CD8-positive, alpha-beta memory T cell (primary cell): Measurements from ENCODE around the gene IL21. TPM values are rescaled to one million over a fixed set of nuclear protein-coding genes. Genes with fewer than 3 reads are reported as not detected.
"Not testable (repeated sequence)": the region's sequence is repeated elsewhere in the genome, so short reads cannot be mapped to it uniquely, and the experiment has no call there.

Source experiments
- CTCF ChIA-PET: fragments of 350-600 bp; sonication (Branson Sonifier 250); formaldehyde crosslinking; loops from one replicate; lab custom pipeline; 2021; ENCODE audit warnings: antibody characterized with exemption; lab: Charles Lee
- POLR2A ChIA-PET: fragments of 350-600 bp; sonication (Branson Sonifier 250); formaldehyde crosslinking; loops from one replicate; lab custom pipeline; 2021; ENCODE audit warnings: antibody characterized with exemption; lab: Charles Lee
- DNase-seq, 5 donors: peaks; one replicate each; pipeline versions ENCODE4 v3.0.0 to v3.0.0-alpha.2; 2020 to 2022; ENCODE audit warnings: mixed read lengths in 1 of 5
- H3K27ac ChIP-seq: one replicate; pipeline ENCODE4 v1.7.0; 2013; ENCODE audit warnings: low read depth, mild to moderate bottlenecking, low read length, moderate library complexity
- H3K27me3 ChIP-seq: 2 replicates; pipeline ENCODE4 v1.7.0; 2013; ENCODE audit warnings: low read length, mild to moderate bottlenecking; ENCODE audit not compliant: insufficient read depth, poor library complexity, severe bottlenecking
- H3K36me3 ChIP-seq: 2 replicates; pipeline ENCODE4 v1.7.0; 2013; ENCODE audit warnings: mild to moderate bottlenecking, low read length, moderate library complexity; ENCODE audit not compliant: insufficient read depth
- H3K4me1 ChIP-seq: 2 replicates; pipeline ENCODE4 v1.7.0; 2013; ENCODE audit warnings: mild to moderate bottlenecking, low read length, moderate library complexity; ENCODE audit not compliant: insufficient read depth
- H3K4me3 ChIP-seq: 2 replicates; pipeline ENCODE4 v1.7.0; 2013; ENCODE audit warnings: mild to moderate bottlenecking, low read length
- H3K9me3 ChIP-seq: 2 replicates; pipeline ENCODE4 v1.7.0; 2013; ENCODE audit warnings: mild to moderate bottlenecking, low read length
- H3K27ac Mint-ChIP-seq, 8 donors: one replicate each; pipeline ENCODE4 v1.8.0; 2020 to 2021; ENCODE audit warnings: mixed read lengths in 8 of 8, mild to moderate bottlenecking in 6 of 8, inconsistent platforms in 3 of 8, moderate library complexity in 3 of 8
- H3K27me3 Mint-ChIP-seq, 2 donors: one replicate each; pipeline ENCODE4 v1.8.0; 2020 to 2021; ENCODE audit warnings: mixed read lengths in 2 of 2, mild to moderate bottlenecking in 1 of 2, moderate library complexity in 1 of 2
- H3K36me3 Mint-ChIP-seq, 3 donors: one replicate each; pipeline ENCODE4 v1.8.0; 2020 to 2021; ENCODE audit warnings: mixed read lengths in 3 of 3, inconsistent platforms in 1 of 3, mild to moderate bottlenecking in 1 of 3
- H3K4me1 Mint-ChIP-seq, 3 donors: one replicate each; pipeline ENCODE4 v1.8.0; 2020 to 2021; ENCODE audit warnings: mixed read lengths in 3 of 3, inconsistent platforms in 1 of 3, mild to moderate bottlenecking in 1 of 3
- H3K4me3 Mint-ChIP-seq, 7 donors: one replicate each; pipeline ENCODE4 v1.8.0; 2020 to 2021; ENCODE audit warnings: mixed read lengths in 7 of 7, mild to moderate bottlenecking in 6 of 7, moderate library complexity in 4 of 7, inconsistent platforms in 2 of 7
- H3K9me3 Mint-ChIP-seq, 5 donors: one replicate each; pipeline ENCODE4 v1.8.0; 2020 to 2022; ENCODE audit warnings: mixed read lengths in 5 of 5, mild to moderate bottlenecking in 3 of 5, moderate library complexity in 2 of 5, inconsistent platforms in 1 of 5
- polyA plus RNA-seq: library from polyadenylated mRNA; unstranded; fragments of 300-500 nt; fragmentation: Illumina TruSeq; gene quantifications from one replicate; pipeline ENCODE4 v1.2.3, GENCODE V29; 2021
- total RNA-seq, 2 experiments: library from RNA; stranded (reverse); gene quantifications; one replicate each; pipeline ENCODE4 v1.2.3, GENCODE V29; 2021

The IL21 gene
- total and polyA plus RNA-seq, 3 experiments from 2014 or later = 3.1 to 3.5 TPM; not detected in 1

DNA sequence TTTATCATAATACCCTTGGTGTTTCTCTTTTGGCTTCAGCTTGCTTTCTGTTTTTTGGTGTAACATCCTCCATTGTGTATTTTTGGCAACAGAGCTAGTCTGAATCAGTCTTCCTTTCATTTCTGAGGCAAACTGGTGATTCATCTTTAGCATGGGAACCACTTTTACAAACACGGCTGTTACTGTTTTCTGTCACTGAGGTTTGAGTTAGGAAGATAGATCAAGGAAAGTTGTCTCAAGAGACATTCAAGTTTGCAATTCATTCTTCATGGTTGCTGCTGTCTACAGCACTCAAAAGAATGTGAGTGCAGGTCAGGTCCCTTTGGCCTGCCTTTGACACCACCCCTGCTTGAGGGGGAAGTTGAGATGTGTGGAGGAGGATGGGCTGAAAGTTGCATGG lies 36.3 kb downstream of the IL21 start:
- no peak for DNase-seq
- CTCF ChIA-PET = interaction anchor here (0.9 kb wide), 1 partner anchor 133 kb away, joined by 3 read pairs; no protein-coding TSS in a partner anchor
- POLR2A ChIA-PET = no interaction called here

GRCh38 chr4:122583906-122584305 lies 37.0 kb downstream of the IL21 start:
- CTCF ChIA-PET = no interaction called here
- Histone ChIP-seq H3K36me3 (no peaks in the 10 kb centered on the region), H3K27ac (no peak overlapping the region), H3K4me3 (no peak overlapping the region), H3K9me3 (no peaks in the 10 kb centered on the region), H3K27me3 (no peaks in the 10 kb centered on the region), H3K4me1 (peaks cover 19% of the 10 kb centered on the region)
- no peaks in the 10 kb centered on the region for H3K36me3 Mint-ChIP-seq
- H3K4me1 Mint-ChIP-seq = peaks cover 5 to 19% (median 18%) of the 10 kb centered on the region in 3 donors
- no peak for DNase-seq
- POLR2A ChIA-PET = no interaction called here
- H3K27me3 Mint-ChIP-seq = peaks cover 0 to 1% of the 10 kb centered on the region in 2 donors
- no peak overlapping the region for H3K27ac Mint-ChIP-seq
- no peak overlapping the region for H3K4me3 Mint-ChIP-seq
- no peaks in the 10 kb centered on the region for H3K9me3 Mint-ChIP-seq

More for the DNA sequence above, 36.3 kb downstream of the IL21 start:
- H3K36me3 Mint-ChIP-seq = no peaks in the 10 kb centered on the region
- Histone ChIP-seq H3K36me3 (no peaks in the 10 kb centered on the region), H3K9me3 (no peaks in the 10 kb centered on the region), H3K4me1 (peaks cover 13% of the 10 kb centered on the region), H3K4me3 (no peak overlapping the region), H3K27me3 (no peaks in the 10 kb centered on the region), H3K27ac (no peak overlapping the region)
- H3K4me3 Mint-ChIP-seq = no peak overlapping the region
- peak overlapping the region in 1 of 8 donors; percentile 63 for H3K27ac Mint-ChIP-seq
- peaks cover 0 to 1% of the 10 kb centered on the region in 2 donors for H3K27me3 Mint-ChIP-seq
- no peaks in the 10 kb centered on the region for H3K9me3 Mint-ChIP-seq
- peaks cover 3 to 13% (median 12%) of the 10 kb centered on the region in 3 donors for H3K4me1 Mint-ChIP-seq

DNA sequence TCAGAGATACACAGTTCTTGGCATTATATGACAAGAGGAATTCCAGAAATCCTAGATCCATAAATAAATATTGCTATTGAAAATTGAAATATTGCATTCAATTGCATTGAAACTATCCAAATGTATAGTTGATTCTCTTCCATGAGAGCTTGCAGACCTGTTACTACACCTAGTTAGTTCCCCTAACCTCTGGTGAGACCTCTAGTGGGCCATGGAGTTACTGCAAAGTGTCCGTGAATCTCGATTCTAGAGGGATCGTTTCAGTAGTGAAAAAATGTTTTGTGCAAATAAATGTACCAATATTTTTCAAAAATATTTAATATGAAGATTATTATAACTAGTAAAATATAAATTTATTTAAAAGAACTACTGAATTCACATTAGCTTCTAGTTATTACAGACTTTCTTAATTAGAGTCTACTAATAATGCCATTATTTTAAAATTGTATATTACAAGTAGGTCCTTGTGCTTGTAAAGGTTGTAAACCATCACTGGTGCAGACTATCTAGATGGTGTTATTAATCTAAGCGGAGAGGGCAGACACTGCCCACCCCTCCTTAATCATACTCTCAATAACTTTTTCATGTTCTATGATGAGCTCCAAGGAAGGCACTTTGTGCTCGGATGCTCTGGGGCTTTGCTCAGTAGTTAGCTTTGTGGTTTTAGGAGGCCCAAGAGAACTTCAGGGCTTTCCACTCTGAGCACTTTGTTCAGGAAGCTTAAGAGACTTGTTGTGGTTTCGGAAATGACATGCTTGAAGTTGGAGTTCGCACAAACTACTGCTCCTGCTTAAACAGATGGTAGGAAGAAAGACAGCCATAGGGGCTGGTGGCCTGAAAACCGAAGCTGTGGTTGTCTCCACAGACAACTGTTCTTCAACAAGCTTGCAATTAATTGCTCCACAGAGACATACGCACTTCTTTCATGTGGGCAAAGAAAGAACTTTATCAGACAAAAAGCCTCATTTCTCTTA lies 42.8 kb downstream of the IL21 start:
- peak; percentile 24 to 84 (median 73) for DNase-seq
- Mint-ChIP-seq H3K4me1 (peaks cover 16 to 32% (median 30%) of the 10 kb centered on the region in 3 donors), H3K4me3 (peak overlapping the region; percentile 53 to 82 (median 64)), H3K27me3 (peaks cover 3 to 5% of the 10 kb centered on the region in 2 donors), H3K27ac (peak overlapping the region; percentile 43 to 92 (median 85)), H3K36me3 (no peaks in the 10 kb centered on the region), H3K9me3 (no peaks in the 10 kb centered on the region)
- no peaks in the 10 kb centered on the region for H3K27me3 ChIP-seq
- H3K4me1 ChIP-seq = peaks cover 20% of the 10 kb centered on the region
- ChIA-PET POLR2A (interaction anchor here (1.0 to 1.2 kb wide), 2 partner anchors 44 to 120 kb away, joined by 3 to 4 read pairs; no protein-coding TSS in a partner anchor), CTCF (interaction anchor here (0.6 to 2.8 kb wide), 34 partner anchors 9 to 677 kb away, joined by 3 to 24 read pairs (median 4); partner anchors contain the start of gene IL2)
- H3K27ac ChIP-seq = no peak overlapping the region
- H3K36me3 ChIP-seq = no peaks in the 10 kb centered on the region
- H3K4me3 ChIP-seq = peak overlapping the region; percentile 49
- H3K9me3 ChIP-seq = no peaks in the 10 kb centered on the region

DNA sequence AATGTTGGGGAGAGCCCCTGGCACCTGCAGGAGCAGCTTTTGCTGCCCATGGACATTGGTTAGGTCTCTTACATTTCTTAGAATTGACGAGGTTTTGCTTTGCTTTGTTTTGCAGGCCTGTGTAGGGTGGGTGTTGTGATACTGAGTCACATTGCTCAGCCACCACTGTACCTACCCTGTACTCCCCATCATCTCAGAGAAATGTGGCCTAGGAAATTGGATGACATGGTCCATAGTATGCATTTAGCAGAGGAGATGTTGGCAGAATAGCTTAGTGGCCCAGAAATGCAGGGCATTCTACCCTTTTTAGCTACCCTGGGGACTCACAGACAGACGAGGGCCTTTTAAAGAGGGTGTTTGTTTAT lies 43.7 kb downstream of the IL21 start:
- ChIA-PET POLR2A (interaction anchor here (1.0 to 1.2 kb wide), 2 partner anchors 43 to 119 kb away, joined by 3 to 4 read pairs; no protein-coding TSS in a partner anchor), CTCF (interaction anchor here (0.7 to 2.8 kb wide), 20 partner anchors 8 to 676 kb away, joined by 3 to 24 read pairs (median 5); partner anchors contain the start of gene IL2)
- H3K9me3 ChIP-seq = no peaks in the 10 kb centered on the region
- DNase-seq = no peak
- peaks cover 20% of the 10 kb centered on the region for H3K4me1 ChIP-seq
- H3K27me3 ChIP-seq = no peaks in the 10 kb centered on the region
- H3K27ac ChIP-seq = no peak overlapping the region
- no peaks in the 10 kb centered on the region for H3K36me3 ChIP-seq
- peak overlapping the region in 2 of 8 donors; percentile 3 to 61 for H3K27ac Mint-ChIP-seq
- H3K27me3 Mint-ChIP-seq = peaks cover 3 to 5% of the 10 kb centered on the region in 2 donors
- H3K4me1 Mint-ChIP-seq = peaks cover 16 to 32% (median 30%) of the 10 kb centered on the region in 3 donors
- H3K9me3 Mint-ChIP-seq = no peaks in the 10 kb centered on the region
- H3K36me3 Mint-ChIP-seq = no peaks in the 10 kb centered on the region
- no peak overlapping the region for H3K4me3 ChIP-seq
- H3K4me3 Mint-ChIP-seq = peak overlapping the region in 1 of 7 donors; percentile 3

GRCh38 chr4:122576261-122577188 lies 44.3 kb downstream of the IL21 start:
- peaks cover 20% of the 10 kb centered on the region for H3K4me1 ChIP-seq
- Mint-ChIP-seq H3K36me3 (no peaks in the 10 kb centered on the region), H3K4me1 (peaks cover 16 to 32% (median 30%) of the 10 kb centered on the region in 3 donors), H3K4me3 (no peak overlapping the region), H3K27me3 (peaks cover 3 to 5% of the 10 kb centered on the region in 2 donors), H3K9me3 (no peaks in the 10 kb centered on the region), H3K27ac (peak overlapping the region in 3 of 8 donors; percentile 3 to 78 (median 11))
- no peak overlapping the region for H3K4me3 ChIP-seq
- ChIA-PET CTCF (interaction anchor here (0.8 to 2.8 kb wide), 11 partner anchors 8 to 676 kb away, joined by 3 to 24 read pairs (median 5); partner anchors contain the start of gene IL2), POLR2A (interaction anchor here (1.0 kb wide), 1 partner anchor 43 kb away, joined by 3 read pairs; no protein-coding TSS in a partner anchor)
- DNase-seq = peak in 2 of 5 donors; percentile 39 to 40
- no peaks in the 10 kb centered on the region for H3K27me3 ChIP-seq
- H3K27ac ChIP-seq = no peak overlapping the region
- H3K36me3 ChIP-seq = no peaks in the 10 kb centered on the region
- H3K9me3 ChIP-seq = no peaks in the 10 kb centered on the region

DNA sequence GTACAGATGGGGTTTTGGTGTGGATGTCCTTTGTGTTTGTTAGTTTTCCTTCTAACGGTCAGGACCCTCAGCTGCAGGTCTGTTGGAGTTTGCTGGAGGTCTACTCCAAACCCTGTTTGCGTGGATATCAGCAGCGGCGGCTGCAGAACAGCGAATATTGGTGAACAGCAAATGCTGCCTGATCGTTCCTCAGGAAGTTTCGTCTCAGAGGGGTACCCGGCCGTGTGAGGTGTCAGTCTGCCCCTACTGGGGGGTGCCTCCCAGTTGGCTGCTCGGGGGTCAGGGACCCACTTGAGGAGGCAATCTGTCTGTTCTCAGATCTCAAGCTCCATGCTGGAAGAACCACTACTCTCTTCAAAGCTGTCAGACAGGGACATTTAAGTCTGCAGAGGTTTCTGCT lies 46.5 kb downstream of the IL21 start:
- H3K4me3 Mint-ChIP-seq, H3K36me3 Mint-ChIP-seq, H3K27me3 ChIP-seq, POLR2A ChIA-PET, H3K9me3 ChIP-seq, H3K27me3 Mint-ChIP-seq, H3K4me3 ChIP-seq, H3K27ac ChIP-seq, DNase-seq, H3K9me3 Mint-ChIP-seq, H3K36me3 ChIP-seq, H3K27ac Mint-ChIP-seq: not testable (repeated sequence)
- peaks cover 18% of the 10 kb centered on the region for H3K4me1 ChIP-seq
- CTCF ChIA-PET = interaction anchor here (1.3 kb wide), 1 partner anchor 674 kb away, joined by 4 read pairs; no protein-coding TSS in a partner anchor
- peaks cover 14 to 28% (median 27%) of the 10 kb centered on the region in 3 donors for H3K4me1 Mint-ChIP-seq

- Histone ChIP-seq H3K36me3 (no peaks in the 10 kb centered on the region), H3K27me3 (no peaks in the 10 kb centered on the region), H3K4me3 (no peak overlapping the region), H3K9me3 (no peaks in the 10 kb centered on the region), H3K4me1 (no peaks in the 10 kb centered on the region), H3K27ac (no peak overlapping the region)
- peaks cover 0 to 3% of the 10 kb centered on the region in 2 donors for H3K27me3 Mint-ChIP-seq
- ChIA-PET POLR2A (no interaction called here), CTCF (no interaction called here)
- H3K36me3 Mint-ChIP-seq = no peaks in the 10 kb centered on the region
- no peak overlapping the region for H3K4me3 Mint-ChIP-seq
- H3K4me1 Mint-ChIP-seq = no peaks in the 10 kb centered on the region
- no peak for DNase-seq
- H3K27ac Mint-ChIP-seq = no peak overlapping the region
- peaks cover 0 to 8% (median 0%) of the 10 kb centered on the region in 5 donors for H3K9me3 Mint-ChIP-seq
Observed at GRCh38 chr4:122562449-122562848, 58.4 kb downstream of the IL21 start.
